Astrocyte (in vitro differentiated cells and primary cell): Measurements from ENCODE around the gene KIAA1210. TPM values are rescaled to one million over a fixed set of nuclear protein-coding genes. Genes with fewer than 3 reads are reported as not detected.
"Not testable (repeated sequence)": the region's sequence is repeated elsewhere in the genome, so short reads cannot be mapped to it uniquely, and the experiment has no call there.

Source experiments
- DNase-seq: peaks from one replicate; pipeline ENCODE4 v3.0.0-alpha.2; 2010; ENCODE audit warnings: low read depth
- FAIRE-seq: peaks from 2 replicates; lab custom pipeline; 2011; peaks lifted over from hg19 to GRCh38; lab: Jason Lieb, UNC
- H2AFZ ChIP-seq: 2 replicates; pipeline ENCODE4 v1.6.0; 2012; ENCODE audit warnings: low read depth, low read length, inconsistent platforms
- H3K27ac ChIP-seq: 2 replicates; pipeline ENCODE4 v1.5.1; 2011; ENCODE audit warnings: low read depth, low read length, inconsistent platforms
- H3K27me3 ChIP-seq: 2 replicates; pipeline ENCODE4 v1.6.0; 2011; ENCODE audit warnings: low read length, inconsistent platforms; ENCODE audit not compliant: insufficient read depth
- H3K36me3 ChIP-seq: 2 replicates; pipeline ENCODE4 v1.5.1; 2011; ENCODE audit warnings: low read length, inconsistent platforms; ENCODE audit not compliant: insufficient read depth
- H3K4me1 ChIP-seq: 2 replicates; pipeline ENCODE4 v1.5.1; 2011; ENCODE audit warnings: low read length, inconsistent platforms; ENCODE audit not compliant: insufficient read depth
- H3K4me2 ChIP-seq: 2 replicates; pipeline ENCODE4 v1.6.0; 2012; ENCODE audit warnings: low read length, inconsistent platforms
- H3K4me3 ChIP-seq: 2 replicates; pipeline ENCODE4 v1.5.1; 2011; ENCODE audit warnings: low read depth, mild to moderate bottlenecking, low read length, inconsistent platforms; ENCODE audit not compliant: insufficient read depth
- H3K79me2 ChIP-seq: 2 replicates; pipeline ENCODE4 v1.6.0; 2012; ENCODE audit warnings: mild to moderate bottlenecking, low read length, inconsistent platforms; ENCODE audit not compliant: insufficient read depth
- H3K9ac ChIP-seq: 2 replicates; pipeline ENCODE4 v1.6.0; 2012; ENCODE audit warnings: mild to moderate bottlenecking, low read length, inconsistent platforms
- H3K9me3 ChIP-seq: 2 replicates; pipeline ENCODE4 v1.5.1; 2012; ENCODE audit warnings: low read depth, mild to moderate bottlenecking, low read length, inconsistent platforms; ENCODE audit not compliant: insufficient read depth
- H4K20me1 ChIP-seq: 2 replicates; pipeline ENCODE4 v1.6.0; 2012; ENCODE audit warnings: low read length, inconsistent platforms; ENCODE audit not compliant: insufficient read depth
- H3K27ac Mint-ChIP-seq: one replicate; pipeline ENCODE4 v1.8.0; 2021; ENCODE audit warnings: mild to moderate bottlenecking, mixed read lengths; ENCODE audit not compliant: unreplicated experiment
- H3K27me3 Mint-ChIP-seq: one replicate; pipeline ENCODE4 v1.8.0; 2021; ENCODE audit warnings: low read depth, mixed read lengths; ENCODE audit not compliant: unreplicated experiment
- H3K36me3 Mint-ChIP-seq: one replicate; pipeline ENCODE4 v1.8.0; 2021; ENCODE audit warnings: low read depth, mixed read lengths; ENCODE audit not compliant: unreplicated experiment
- H3K4me1 Mint-ChIP-seq: one replicate; pipeline ENCODE4 v1.8.0; 2021; ENCODE audit warnings: low read depth, mixed read lengths; ENCODE audit not compliant: unreplicated experiment
- H3K4me3 Mint-ChIP-seq: one replicate; pipeline ENCODE4 v1.8.0; 2021; ENCODE audit warnings: mild to moderate bottlenecking, moderate library complexity, mixed read lengths; ENCODE audit not compliant: unreplicated experiment
- H3K9me3 Mint-ChIP-seq: one replicate; pipeline ENCODE4 v1.8.0; 2021; ENCODE audit warnings: mild to moderate bottlenecking, mixed read lengths; ENCODE audit not compliant: unreplicated experiment
- CTCF ChIP-seq: IDR thresholded peaks from 2 replicates; pipeline ENCODE4 v1.5.1; 2011; ENCODE audit warnings: low read depth, mild to moderate bottlenecking, inconsistent platforms, low read length, moderate library complexity; ENCODE audit not compliant: insufficient read depth
- EZH2 ChIP-seq: IDR thresholded peaks from 2 replicates; pipeline ENCODE4 v1.6.1; 2012; ENCODE audit warnings: mild to moderate bottlenecking, low read length, inconsistent platforms; ENCODE audit not compliant: insufficient read depth
- total RNA-seq: library from RNA; stranded (reverse); gene quantifications from 2 replicates; pipeline ENCODE4 v1.2.1, GENCODE V29; 2021

The KIAA1210 gene
- total RNA-seq, 1 donor from 2014 or later, result not detected

- no peaks in the 10 kb centered on the region for H3K36me3 ChIP-seq
- no peak overlapping the region for H2AFZ ChIP-seq
- peaks cover 2% of the 10 kb centered on the region for H3K27me3 Mint-ChIP-seq
- no peak overlapping the region for H3K27ac Mint-ChIP-seq
- no peaks in the 10 kb centered on the region for H3K79me2 ChIP-seq
- H3K4me1 ChIP-seq, result no peaks in the 10 kb centered on the region
- no peak overlapping the region for H3K27ac ChIP-seq
- FAIRE-seq, result no peak
- no peak overlapping the region for H3K9ac ChIP-seq
- H3K36me3 Mint-ChIP-seq, result no peaks in the 10 kb centered on the region
- no peak overlapping the region for H3K4me3 ChIP-seq
- no peak overlapping the region for H3K4me3 Mint-ChIP-seq
- TF ChIP-seq EZH2 (no peak), CTCF (no peak)
- H3K4me2 ChIP-seq, result no peak overlapping the region
- peaks cover 14% of the 10 kb centered on the region for H3K9me3 Mint-ChIP-seq
- no peaks in the 10 kb centered on the region for H3K4me1 Mint-ChIP-seq
- DNase-seq, result no peak
- no peaks in the 10 kb centered on the region for H3K27me3 ChIP-seq
- H4K20me1 ChIP-seq, result no peaks in the 10 kb centered on the region
- H3K9me3 ChIP-seq, result no peaks in the 10 kb centered on the region
Measured at GRCh38 chrX:119030990-119031389, 96.6 kb downstream of the KIAA1210 start.

- peaks cover 16% of the 10 kb centered on the region for H3K9me3 Mint-ChIP-seq
- not testable (repeated sequence) for H4K20me1 ChIP-seq, FAIRE-seq, H3K36me3 Mint-ChIP-seq, H3K27me3 ChIP-seq, H3K27ac Mint-ChIP-seq, H3K4me1 ChIP-seq, H3K4me3 Mint-ChIP-seq, H3K4me1 Mint-ChIP-seq, H3K4me2 ChIP-seq, H3K36me3 ChIP-seq, H3K27ac ChIP-seq, H3K9ac ChIP-seq, H3K27me3 Mint-ChIP-seq, H3K4me3 ChIP-seq, H3K9me3 ChIP-seq, DNase-seq, H2AFZ ChIP-seq, H3K79me2 ChIP-seq
Measured at GRCh38 chrX:119029656-119030055, 98.0 kb downstream of the KIAA1210 start.

GRCh38 chrX:119028733-119029330 lies 98.8 kb downstream of the KIAA1210 start:
- Mint-ChIP-seq H3K4me3 (no peak overlapping the region), H3K36me3 (no peaks in the 10 kb centered on the region), H3K27me3 (peaks cover 2% of the 10 kb centered on the region), H3K9me3 (peaks cover 13% of the 10 kb centered on the region), H3K4me1 (no peaks in the 10 kb centered on the region), H3K27ac (no peak overlapping the region)
- no peaks in the 10 kb centered on the region for H3K4me1 ChIP-seq
- H3K27ac ChIP-seq, result no peak overlapping the region
- H3K9ac ChIP-seq, result no peak overlapping the region
- H3K4me3 ChIP-seq, result no peak overlapping the region
- H3K4me2 ChIP-seq, result no peak overlapping the region
- H4K20me1 ChIP-seq, result no peaks in the 10 kb centered on the region
- FAIRE-seq (no peak), DNase-seq (no peak)
- H3K79me2 ChIP-seq, result no peaks in the 10 kb centered on the region
- H2AFZ ChIP-seq, result no peak overlapping the region
- H3K36me3 ChIP-seq, result no peaks in the 10 kb centered on the region
- H3K27me3 ChIP-seq, result no peaks in the 10 kb centered on the region
- no peak for TF ChIP-seq CTCF
- TF ChIP-seq EZH2, result no peak
- H3K9me3 ChIP-seq, result no peaks in the 10 kb centered on the region

Other genes starting within 250 kb of the KIAA1210 start
- gene LONRF3, start 153.2 kb downstream of the KIAA1210 start, total RNA-seq, result 0.11 and 0.19 TPM in 2 replicates
- not detected in 2 replicates for gene CT47C1, start 54.8 kb downstream of the KIAA1210 start, total RNA-seq
- 118 and 120 TPM in 2 replicates for gene PGRMC1, start 108.5 kb upstream of the KIAA1210 start, total RNA-seq